M059J (cell line): ENCODE data around the gene SLC35B1. TPM values are rescaled to one million over a fixed set of nuclear protein-coding genes. Genes with fewer than 3 reads are reported as not detected.
A peak's percentile ranks its signal among the peaks of the same experiment; 100 is the strongest.
"Not testable (repeated sequence)": the region's sequence is repeated elsewhere in the genome, so short reads cannot be mapped to it uniquely, and the experiment has no call there.

Experiments
- DNase-seq: peaks from one replicate; pipeline ENCODE4 v3.0.0-alpha.2; 2012; ENCODE audit warnings: low read depth
- total RNA-seq: library from RNA; depleted of rRNA; stranded (reverse); fragments of >200 nt; shearing (Covaris generic); gene quantifications from 2 replicates; pipeline ENCODE4 v1.2.3, GENCODE V29; 2014

SLC35B1 gene
- total RNA-seq, 1 experiment from 2014 or later: 61.9 TPM

DNA sequence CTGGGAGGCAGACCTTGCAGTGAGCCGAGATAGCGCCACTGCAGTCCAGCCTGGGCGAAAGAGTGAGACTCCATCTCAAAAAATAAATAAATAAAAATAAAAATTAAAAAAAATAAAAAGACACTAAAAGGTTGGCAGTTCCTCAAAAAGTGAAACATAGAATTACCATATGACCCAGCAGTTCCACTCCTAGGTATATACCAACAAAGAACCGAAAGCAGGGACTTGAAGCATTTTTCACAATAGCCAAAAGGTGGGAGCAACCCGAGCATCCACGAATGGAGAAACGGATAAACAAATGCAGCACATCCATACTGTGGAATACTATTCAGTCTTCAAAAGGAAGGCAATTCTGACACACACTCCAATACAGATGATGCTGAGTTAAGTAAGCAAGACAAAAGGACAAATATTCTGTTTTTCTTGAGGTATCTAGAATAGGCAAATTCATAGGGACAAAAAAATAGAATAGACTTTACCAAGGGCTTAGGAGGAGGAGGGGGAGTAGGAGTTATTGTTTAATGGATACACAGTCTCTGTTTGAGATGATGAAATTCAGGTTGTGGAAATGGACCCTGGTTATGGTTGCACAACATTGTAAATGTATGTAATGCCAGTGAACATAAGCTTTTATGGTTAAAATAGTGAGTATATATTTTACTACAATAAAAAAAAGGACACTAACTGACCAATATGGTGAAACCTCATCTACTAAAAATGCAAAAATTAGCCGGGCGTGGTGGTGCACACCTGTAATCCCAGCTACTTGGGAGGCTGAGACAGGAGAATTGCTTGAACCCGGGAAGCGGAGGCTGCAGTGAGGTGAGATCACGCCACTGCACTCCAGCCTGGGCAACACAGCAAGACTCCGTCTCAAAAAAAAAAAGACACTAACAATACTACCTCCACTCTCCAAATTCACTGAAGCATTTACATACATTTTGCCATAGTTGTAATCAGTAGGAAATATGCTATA lies 27.0 kb upstream of the SLC35B1 start:
- DNase-seq: no peak

DNA sequence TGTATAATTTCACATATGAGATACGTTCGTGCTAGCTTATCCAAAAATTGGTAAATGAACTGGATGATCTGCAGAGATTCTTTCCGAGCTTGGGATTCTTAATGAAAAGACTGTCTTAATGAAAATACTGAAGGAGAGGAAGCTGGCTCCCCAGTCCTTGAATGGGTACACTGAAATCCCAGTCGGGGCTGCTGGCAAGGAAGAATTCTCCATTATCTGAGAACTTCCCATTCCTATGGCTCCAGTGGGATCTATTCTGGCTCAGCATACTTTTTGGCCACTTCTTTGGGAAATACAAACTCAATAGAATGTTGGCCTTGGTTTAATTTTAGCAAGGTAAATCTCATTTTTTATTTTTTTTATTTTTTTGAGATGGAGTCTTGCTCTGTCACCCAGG lies 23.7 kb upstream of the SLC35B1 start:
- no peak for DNase-seq

DNA sequence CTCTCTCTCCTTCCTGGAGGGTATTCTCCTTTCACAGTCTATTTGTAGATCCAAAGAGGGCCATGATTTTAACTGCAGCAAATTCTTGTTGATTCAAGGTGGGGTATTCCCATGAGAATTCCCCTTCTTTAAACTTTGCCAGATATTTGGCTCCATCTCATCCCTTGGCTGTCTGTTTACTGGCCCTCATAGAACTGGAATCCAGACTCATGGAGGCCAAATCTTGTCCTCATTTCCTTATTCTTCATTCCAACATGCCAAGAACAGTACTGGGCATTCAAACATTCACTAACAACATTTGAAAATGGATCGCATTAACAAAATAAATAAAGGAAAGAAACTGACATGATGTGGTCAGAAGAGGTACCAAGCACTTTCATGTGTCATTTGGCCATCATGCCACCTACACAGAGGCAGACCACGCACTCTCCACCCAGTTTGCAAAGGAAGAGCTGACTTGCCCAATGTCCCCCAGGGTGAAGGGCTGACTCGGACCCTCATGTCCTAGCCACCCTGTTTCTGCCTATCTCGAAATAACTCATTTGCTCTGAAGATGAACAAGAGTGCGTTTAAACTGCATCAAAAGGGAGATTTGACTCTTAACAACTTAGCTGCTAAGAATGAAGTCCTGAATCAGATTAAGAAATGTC lies 23.1 kb upstream of the SLC35B1 start:
- DNase-seq: no peak

DNA sequence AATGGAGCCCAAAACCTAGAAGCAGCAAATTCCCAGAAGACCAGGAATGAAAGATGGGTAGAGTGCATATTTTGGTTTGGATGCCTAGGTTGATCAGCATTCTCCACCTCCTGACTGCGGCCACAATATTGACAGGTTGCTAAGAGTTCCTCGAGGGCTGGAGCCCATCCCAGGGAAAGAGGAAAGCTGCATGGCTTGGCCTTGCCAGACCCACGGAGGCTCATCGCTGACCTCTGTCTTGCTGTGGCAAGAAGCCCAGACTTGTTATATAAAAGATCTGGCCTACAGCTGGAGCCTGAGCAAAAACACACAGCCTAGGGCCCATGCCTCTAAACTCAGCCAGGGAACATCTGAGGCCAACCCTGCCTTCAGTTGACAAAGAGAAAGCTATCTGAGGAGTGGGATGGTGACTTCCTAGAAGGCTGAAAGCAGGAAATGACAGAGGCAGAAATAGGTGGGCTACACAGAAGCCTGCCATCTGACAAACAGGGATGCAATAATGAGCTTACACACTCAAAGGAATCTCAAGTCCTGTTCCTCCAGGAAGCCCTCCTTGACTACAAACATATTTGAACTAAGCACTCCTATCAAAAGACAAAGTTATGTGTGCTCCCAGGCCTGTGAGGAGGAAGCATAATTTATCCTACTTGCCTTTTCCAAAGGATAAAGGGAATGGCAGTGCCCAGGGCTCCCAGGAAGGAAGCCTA lies 22.5 kb upstream of the SLC35B1 start:
- peak; percentile 90 for DNase-seq

DNA sequence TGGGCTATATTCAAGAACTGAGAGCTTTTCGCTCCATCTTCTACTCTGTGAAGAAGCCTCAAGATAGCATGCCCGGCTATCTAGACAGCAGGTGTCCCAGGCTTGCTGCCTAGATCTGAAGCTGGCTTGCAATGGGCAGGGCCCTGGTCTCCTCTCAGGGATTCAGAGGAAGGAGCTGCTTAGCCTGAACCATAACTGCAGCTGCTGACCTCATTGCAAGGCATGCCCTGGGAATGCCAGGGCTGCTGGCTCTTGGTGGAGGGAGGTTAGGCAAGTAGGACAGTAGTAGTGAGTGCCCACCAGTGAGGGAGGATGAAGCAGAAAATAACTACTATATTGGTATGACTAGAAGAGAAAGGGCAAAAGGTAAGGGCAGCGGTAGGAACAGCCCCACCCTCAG lies 21.3 kb upstream of the SLC35B1 start:
- no peak for DNase-seq

DNA sequence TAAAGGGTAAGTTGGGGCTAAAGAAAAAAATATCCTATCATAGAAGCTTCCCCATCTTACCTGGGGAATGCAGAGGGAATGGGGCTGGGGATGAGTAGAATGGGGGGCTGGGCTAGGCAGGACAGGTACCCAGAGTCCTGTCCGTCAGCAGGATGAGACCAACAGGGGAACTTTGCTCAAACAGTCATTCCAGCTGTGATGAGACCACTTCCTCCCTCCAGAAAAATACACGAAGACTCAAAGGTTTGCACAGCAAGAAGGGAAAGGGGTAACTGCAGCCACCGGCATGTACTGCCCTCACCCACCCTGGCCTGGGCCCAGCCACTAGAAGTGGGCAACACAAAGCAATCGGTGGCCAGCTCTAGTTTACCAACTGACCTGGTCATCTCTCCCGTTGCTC lies 20.7 kb upstream of the SLC35B1 start:
- no peak for DNase-seq

DNA sequence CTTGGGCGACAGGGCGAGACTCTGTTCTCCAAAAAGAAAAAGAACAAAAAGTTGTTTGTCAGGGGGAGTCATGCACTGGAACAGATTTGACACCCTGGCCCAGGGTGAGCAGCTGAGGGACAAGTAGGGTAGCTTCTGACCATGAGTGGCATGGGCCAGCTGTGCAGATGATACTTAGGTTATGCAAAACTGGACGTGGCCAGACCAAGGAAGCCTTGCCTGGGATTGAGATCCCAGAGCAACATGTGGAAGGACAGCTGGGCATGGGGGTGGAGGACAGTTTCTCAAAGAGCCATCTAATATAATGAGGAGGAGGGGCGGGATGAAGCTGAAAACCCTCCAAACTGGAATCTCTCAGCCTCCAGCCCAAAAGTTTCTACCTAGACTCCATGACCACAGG lies 19.6 kb upstream of the SLC35B1 start:
- DNase-seq: no peak

DNA sequence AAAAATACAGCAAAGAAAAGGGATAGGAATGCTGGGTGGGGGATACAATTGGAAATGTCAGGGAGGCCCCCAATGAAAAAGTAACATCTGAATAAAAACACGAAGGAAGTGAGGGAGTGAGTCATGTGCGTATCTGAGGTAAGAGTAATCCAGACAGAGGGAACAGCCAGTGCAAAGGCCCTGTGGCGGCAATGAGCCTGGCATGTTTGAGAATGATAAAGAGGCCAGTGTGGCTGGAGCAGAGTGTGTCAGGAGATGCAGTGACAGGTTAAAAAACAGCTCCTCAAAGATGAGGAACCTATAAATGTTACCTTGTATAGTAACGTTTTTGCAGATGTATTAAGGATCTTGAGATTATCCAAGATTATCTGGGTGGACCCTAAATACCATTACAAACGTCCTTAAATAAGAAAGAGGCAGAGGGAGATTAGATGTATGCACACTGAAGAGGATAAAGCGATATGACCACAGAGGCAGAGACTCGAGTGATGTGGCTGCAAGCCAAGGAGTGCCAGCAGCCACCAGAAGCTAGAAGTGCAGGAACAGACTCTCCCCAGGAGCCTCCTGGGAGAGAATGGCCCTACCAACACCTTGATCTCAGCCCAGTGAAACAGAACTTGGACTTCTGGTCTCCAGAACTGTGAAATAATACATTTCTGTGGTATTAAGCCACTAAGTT lies 17.8 kb upstream of the SLC35B1 start:
- no peak for DNase-seq

DNA sequence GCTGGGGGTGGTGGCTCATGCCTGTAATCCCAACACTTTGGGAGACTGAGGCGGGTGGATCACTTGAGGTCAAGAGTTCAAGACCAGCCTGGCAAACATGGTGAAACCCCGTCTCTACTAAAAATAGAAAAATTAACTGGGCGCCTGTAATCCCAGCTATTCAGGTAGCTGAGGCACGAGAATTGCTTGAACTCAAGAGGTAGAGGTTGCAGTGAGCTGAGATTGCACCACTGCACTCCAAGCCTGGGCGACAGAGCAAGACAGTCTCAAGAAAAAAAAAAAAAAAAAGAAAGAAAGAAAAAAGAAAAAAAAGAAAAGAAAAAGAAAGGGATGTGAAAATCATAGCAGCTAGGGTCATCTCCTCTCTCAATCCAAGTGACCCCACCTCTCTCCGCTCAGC lies 16.8 kb upstream of the SLC35B1 start:
- DNase-seq: not testable (repeated sequence)

DNA sequence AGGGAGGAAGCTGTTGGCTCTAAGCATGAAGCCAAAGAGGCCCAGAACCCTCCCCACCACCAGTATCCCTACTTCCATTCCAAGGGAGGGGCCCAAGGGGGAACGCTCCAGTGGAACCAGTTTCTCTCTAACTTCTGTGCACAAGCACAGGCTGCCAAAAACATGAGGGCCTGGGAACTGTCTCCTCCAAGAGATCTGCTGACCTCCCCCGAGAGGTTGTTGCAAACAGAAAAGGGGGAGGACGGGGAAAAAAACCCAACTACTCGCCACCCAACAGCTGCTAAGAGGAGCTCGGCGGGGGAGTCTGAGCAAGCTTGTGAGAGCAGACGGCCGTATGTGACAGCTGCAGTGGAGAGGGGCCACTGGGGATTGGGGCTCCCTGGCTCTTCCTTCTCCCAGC lies 15.7 kb upstream of the SLC35B1 start:
- no peak for DNase-seq

DNA sequence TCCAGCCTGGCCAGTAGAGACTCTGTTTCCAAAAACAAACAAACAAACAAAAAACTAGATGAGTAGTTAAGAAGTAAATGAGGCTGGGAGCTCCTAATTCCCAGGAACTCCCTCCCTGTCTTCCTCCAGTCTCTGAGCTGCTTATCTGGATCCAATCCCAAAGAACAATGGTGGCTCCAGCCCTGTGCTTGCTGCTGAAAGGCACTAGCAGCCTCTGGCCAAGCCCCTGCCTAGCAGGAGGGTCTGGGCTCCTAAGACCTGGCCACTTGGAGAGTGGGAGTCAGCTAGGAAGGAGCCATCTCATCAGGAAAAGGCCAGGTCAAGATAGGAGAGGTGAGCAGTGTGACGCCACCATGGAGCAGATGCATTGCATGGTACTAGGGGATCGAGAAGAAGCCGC lies 14.3 kb upstream of the SLC35B1 start:
- no peak for DNase-seq

DNA sequence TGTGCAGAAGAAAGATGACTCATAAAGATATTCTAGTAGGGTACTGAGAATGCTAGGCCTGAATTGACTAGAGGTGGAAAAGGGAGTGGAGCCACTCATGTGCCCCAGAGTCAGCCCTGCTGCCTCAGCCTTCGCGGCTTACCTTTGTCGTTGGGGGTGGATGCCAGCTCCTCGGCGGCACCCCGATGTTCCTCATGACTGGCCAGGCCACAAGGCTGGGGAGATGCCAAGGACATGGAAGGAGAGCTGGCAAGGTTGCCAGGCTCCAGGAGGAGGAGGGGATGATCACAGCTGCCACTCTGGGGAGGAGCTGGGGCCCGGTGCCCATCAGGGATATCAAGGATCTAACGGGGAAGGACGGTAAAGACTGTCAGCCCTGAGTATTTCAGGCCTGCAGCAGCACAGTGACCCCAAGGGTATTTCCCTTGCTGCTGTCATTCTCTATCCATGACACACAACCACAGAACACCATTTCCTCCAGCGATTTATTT lies 9.7 kb upstream of the SLC35B1 start:
- DNase-seq: peak; percentile 83

DNA sequence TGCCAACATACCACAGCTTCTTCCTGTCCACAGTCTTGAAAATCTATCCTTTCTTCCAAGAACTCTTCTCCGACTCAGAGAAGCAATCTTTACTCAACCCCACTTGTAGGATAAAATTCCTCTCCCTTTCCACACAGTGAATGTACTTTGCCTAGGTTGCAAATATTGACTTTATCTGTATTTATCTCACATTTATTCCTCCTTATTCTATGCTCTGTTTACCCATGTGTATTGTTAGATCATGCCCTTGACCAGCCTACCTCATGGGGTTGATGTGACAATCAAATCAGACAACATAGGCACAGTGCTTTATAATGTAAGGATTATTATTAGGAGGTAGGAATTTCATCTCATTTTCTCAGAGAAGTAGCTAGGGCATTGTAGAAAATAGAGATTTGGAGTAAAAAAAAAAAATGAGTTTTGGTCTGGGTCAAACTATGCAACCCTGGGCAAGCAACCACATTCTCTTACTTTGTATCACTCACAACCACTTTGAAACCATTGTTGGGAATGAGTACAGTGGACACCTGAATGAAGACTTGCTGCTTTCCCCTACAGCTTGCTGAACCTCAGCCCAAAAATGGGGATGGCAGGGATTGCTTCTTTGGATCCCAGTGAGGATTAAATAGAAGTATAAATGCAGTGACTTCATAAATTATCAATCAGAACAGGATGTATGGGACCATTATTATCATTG lies 9.1 kb upstream of the SLC35B1 start:
- DNase-seq: no peak

DNA sequence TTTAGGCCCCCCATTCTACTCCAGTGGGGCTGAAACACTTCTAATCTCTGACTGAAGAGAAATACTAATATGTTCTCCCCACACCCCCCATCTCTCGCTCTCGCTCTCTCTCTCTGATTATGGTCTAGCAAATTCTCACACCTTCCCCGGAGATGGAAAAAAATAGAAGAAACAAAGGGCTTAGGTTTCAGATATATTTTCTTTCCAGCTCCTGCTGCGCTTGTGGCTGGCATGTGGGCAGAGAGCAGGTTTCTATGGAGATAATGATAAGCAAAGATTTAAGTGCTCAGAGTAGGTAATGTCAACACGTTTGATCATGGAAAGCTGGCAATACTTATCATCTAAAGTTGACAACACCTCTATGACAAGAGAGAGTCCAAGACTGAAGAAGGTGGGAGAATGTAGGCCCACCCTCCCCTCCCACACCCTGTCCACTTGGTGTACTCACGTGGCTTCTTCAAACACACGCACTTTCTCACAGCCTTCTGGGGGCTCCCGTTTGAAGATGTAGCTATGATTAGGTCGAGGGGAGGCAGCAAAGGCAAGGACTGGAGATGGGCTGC lies 8.0 kb upstream of the SLC35B1 start:
- no peak for DNase-seq

DNA sequence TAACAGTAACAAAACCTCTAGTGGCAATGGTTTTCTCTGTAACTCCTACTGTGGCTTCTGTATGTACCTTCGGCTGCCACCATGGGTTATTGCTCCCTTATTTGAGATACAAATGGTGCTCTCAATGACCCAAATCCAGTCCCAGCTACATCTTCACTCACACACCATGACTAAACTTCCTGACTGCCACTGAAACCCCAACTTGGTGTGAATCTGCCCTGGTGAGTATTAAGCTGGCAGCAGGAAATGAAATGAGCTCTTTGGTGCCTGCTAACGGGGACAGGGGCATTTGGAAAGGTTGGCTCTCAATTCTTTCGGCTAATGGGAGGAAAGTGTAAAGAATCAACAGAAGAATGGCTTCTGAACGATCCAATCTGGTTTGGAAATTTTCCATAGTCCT lies 7.5 kb upstream of the SLC35B1 start:
- DNase-seq: no peak

DNA sequence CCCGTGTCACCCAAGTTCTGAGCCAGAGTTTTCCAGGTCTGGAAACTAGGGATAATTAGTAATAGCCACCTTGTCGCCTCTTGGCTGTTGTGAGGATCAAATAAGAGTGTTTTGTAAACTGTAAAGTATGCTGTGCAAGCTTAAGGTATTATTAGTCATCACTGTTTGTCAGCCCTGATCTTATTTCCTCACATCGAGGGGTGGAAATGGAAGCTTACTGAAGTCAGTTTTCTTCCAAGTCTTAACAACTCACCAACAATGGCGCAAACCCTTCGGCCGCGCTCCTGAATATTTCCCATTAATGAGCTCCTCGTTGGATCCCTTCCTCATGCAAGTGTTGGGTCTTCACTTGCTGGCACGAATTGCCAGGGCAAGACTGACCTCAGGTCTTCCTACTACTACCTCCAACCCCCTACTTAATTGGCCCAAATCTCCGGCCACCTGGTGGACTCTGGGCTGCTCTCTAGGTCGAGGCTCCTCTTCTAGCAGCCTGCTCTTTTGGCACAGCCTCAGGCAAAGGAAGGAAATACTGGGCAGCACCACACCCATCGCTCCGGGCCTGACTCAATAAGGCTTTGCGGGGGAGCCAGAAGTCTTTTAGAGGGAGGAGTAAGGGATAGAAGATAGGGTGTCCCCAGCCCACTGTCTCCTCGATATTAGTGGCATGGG lies 885 bp upstream of the SLC35B1 start:
- peak; percentile 32 for DNase-seq

DNA sequence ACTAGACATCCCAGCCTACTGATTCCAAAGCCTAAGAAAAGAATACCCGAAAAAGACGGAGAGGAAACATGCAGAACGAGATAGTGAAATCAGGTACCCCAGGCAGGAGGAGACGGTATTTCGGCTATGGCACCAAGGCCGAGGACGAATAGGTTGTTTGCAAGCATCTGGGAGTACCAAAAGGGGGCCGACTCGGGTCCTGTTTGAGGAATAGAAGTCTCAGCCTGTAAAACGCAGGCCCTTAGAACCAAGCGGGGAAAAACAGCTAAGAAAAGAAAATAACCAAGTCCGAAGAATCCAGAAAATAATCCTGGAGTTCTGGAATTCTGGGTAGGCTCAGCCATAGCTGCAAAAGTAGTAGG lies 537 bp downstream of the SLC35B1 start:
- DNase-seq: peak; percentile 34

DNA sequence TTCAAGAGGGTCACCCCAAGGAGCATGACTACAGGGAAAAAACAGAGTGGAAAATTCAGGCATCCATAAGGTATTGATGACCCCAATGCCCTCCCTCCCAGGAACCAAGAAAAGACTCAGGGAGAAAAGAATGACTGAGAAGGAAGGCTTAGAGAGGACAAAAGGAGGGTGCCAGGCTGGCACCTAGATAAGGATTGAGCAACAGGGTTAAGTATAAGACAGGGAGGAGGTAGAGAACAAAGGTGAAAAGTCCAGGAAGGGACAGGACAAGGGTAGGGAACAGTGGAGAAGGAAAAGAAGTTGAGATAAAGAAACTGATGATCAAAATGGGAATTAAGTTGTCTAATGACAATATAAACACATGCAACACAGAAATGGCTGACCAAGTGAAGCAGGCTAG lies 2.5 kb downstream of the SLC35B1 start:
- no peak for DNase-seq

DNA sequence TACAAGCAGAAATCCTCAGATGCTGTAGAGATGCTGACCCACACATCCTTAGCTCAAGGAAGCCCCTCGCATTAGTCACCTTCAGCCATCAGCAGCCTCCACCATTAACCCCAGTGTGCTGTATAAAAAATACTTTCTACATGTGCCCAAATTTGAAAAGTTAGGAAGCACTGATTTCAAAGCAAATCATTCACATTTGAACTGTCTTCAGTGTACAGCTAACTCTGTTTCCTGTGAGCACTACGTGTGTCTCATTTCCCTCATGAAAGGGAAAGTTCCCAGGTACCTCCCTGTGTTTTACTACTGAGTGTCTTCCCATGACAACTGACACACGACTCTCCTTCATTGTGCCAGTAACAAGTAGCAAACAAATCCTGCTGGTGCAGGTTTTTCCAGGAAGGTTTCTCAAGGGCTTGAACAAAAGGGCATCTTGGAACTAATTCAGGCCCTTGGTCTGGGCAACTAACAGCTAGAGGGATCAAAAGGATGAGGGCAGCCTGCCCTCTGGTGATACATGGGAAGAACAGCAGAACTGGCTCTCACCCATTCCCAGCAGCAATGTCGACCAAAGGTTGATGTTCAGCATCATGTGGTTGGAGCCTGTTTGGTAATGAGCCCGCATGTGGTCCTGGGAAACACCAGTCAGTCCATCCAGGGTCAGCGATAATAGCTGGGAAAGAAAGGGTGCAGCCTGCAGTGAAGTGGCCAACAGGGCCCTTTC lies 4.0 kb downstream of the SLC35B1 start:
- DNase-seq: peak; percentile 63

DNA sequence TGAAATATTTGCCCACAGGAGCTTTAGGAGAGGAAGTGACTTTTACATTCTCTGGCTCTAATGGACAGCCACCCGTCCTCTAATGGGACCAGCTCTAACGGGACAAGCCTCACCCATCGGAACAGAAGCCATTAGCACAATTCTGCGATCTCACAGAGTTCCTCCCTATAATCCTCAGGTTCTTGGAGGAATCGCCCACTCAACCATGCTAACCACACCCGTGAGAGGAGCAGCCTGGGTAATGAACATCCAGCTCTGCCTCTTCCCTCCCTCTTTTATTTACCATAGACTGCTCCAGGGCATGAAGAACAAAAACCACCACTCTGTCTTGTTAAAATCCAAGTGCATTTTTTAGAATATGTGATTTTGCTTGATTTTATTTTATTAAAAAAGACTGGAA lies 6.8 kb downstream of the SLC35B1 start:
- DNase-seq: no peak
